Loucy (cell line): ENCODE data around the gene CACNA1C.

Source experiments
- H2AFZ ChIP-seq: fragments of 200-600 bp; sonication (generic); 2 replicates; pipeline ENCODE4 v1.6.0; 2016; ENCODE audit warnings: antibody characterized with exemption, mild to moderate bottlenecking, low read length, moderate library complexity
- H3F3A ChIP-seq: fragments of 200-600 bp; 2 replicates; pipeline ENCODE4 v1.6.0; 2016; ENCODE audit warnings: antibody characterized with exemption, low read depth, mild to moderate bottlenecking
- H3K27me3 ChIP-seq: fragments of 200-600 bp; sonication (generic); 2 replicates; pipeline ENCODE4 v1.6.1; 2014; ENCODE audit warnings: low read length, mild to moderate bottlenecking; ENCODE audit not compliant: insufficient read depth, poor library complexity, severe bottlenecking
- H3K36me3 ChIP-seq: fragments of 200-600 bp; sonication (generic); 2 replicates; pipeline ENCODE4 v1.6.1; 2016; ENCODE audit warnings: low read length; ENCODE audit not compliant: insufficient read depth
- H3K4me1 ChIP-seq: fragments of 200-600 bp; sonication (generic); 2 replicates; pipeline ENCODE4 v1.5.1; 2014; ENCODE audit warnings: low read length, mild to moderate bottlenecking; ENCODE audit not compliant: insufficient read depth, poor library complexity, severe bottlenecking
- H3K4me2 ChIP-seq: fragments of 200-600 bp; sonication (generic); 2 replicates; pipeline ENCODE4 v1.6.0; 2014; ENCODE audit warnings: antibody characterized with exemption, low read length, low read depth, mild to moderate bottlenecking; ENCODE audit not compliant: poor library complexity, severe bottlenecking
- H3K4me3 ChIP-seq: fragments of 200-600 bp; sonication (generic); 2 replicates; pipeline ENCODE4 v1.5.1; 2014; ENCODE audit warnings: low read length, mild to moderate bottlenecking, mixed read lengths; ENCODE audit not compliant: poor library complexity, severe bottlenecking
- H3K79me2 ChIP-seq: fragments of 200-600 bp; sonication (generic); 2 replicates; pipeline ENCODE4 v1.6.1; 2014; ENCODE audit warnings: low read length; ENCODE audit not compliant: insufficient read depth
- H3K9ac ChIP-seq: fragments of 200-600 bp; sonication (generic); 2 replicates; pipeline ENCODE4 v1.6.0; 2014; ENCODE audit warnings: mild to moderate bottlenecking, low read depth, low read length, moderate library complexity; ENCODE audit not compliant: poor library complexity, severe bottlenecking
- H3K9me2 ChIP-seq: fragments of 200-600 bp; sonication (generic); replicated peaks from 2 replicates; pipeline ENCODE4 v1.6.1; 2016; ENCODE audit warnings: low read depth, low read length, mixed read lengths
- H3K9me3 ChIP-seq: fragments of 200-600 bp; sonication (generic); 2 replicates; pipeline ENCODE4 v1.6.1; 2014; ENCODE audit warnings: mild to moderate bottlenecking, antibody characterized with exemption, low read length, low read depth; ENCODE audit not compliant: insufficient read depth
- H4K20me1 ChIP-seq: fragments of 200-600 bp; sonication (generic); 2 replicates; pipeline ENCODE4 v1.6.0; 2014; ENCODE audit warnings: antibody characterized with exemption, low read length, mild to moderate bottlenecking; ENCODE audit not compliant: insufficient read depth, poor library complexity, severe bottlenecking
- EZH2phosphoT487 ChIP-seq: fragments of 200-600 bp; IDR thresholded peaks from 2 replicates; pipeline ENCODE4 v1.6.1; 2018; ENCODE audit warnings: antibody characterized with exemption, mild to moderate bottlenecking, moderate library complexity, borderline replicate concordance
- TF ChIP-seq, protein P1 (sequence below): fragments of 200-600 bp; sonication (generic); conservative IDR thresholded peaks from 2 replicates; pipeline ENCODE4 v1.5.1; 2014; ENCODE audit warnings: mild to moderate bottlenecking, antibody characterized with exemption, low read length

The CACNA1C gene

DNA sequence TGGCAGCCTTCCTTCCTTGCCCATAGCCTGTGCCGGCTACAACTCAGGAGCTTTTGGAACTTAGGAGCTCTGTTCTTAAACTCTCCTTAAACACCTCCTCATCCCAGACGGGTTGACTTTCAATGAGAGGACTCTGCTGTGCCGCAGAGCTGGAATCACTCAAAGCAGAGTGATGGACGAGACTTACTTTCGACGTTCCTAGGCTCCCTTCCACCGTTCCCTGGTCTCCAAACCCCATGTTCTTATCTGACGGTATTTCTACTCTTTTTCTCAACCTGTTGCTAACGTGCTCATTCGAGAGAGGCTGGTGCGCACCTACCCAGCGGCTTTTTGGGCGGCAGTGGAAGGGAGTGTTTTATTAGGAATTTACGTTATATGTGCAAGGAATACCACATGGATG, 232.7 kb downstream of the CACNA1C start:
- H3K4me3 ChIP-seq = no peak overlapping the region
- no peaks in the 10 kb centered on the region for H3F3A ChIP-seq
- H2AFZ ChIP-seq = 0 out of 2 replicates have a peak overlapping the region, but pooled peaks have one; percentile 42
- no peaks in the 10 kb centered on the region for H3K9me3 ChIP-seq
- H3K4me1 ChIP-seq = peaks cover 11% of the 10 kb centered on the region
- no peak overlapping the region for H3K4me2 ChIP-seq
- no peaks in the 10 kb centered on the region for H3K36me3 ChIP-seq
- no peaks in the 10 kb centered on the region for H3K79me2 ChIP-seq
- no peak for TF ChIP-seq EZH2phosphoT487
- TF ChIP-seq, protein P1, sequence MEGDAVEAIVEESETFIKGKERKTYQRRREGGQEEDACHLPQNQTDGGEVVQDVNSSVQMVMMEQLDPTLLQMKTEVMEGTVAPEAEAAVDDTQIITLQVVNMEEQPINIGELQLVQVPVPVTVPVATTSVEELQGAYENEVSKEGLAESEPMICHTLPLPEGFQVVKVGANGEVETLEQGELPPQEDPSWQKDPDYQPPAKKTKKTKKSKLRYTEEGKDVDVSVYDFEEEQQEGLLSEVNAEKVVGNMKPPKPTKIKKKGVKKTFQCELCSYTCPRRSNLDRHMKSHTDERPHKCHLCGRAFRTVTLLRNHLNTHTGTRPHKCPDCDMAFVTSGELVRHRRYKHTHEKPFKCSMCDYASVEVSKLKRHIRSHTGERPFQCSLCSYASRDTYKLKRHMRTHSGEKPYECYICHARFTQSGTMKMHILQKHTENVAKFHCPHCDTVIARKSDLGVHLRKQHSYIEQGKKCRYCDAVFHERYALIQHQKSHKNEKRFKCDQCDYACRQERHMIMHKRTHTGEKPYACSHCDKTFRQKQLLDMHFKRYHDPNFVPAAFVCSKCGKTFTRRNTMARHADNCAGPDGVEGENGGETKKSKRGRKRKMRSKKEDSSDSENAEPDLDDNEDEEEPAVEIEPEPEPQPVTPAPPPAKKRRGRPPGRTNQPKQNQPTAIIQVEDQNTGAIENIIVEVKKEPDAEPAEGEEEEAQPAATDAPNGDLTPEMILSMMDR = no peak
- no peaks in the 10 kb centered on the region for H4K20me1 ChIP-seq
- no peaks in the 10 kb centered on the region for H3K9me2 ChIP-seq
- H3K9ac ChIP-seq = no peak overlapping the region
- no peaks in the 10 kb centered on the region for H3K27me3 ChIP-seq

DNA sequence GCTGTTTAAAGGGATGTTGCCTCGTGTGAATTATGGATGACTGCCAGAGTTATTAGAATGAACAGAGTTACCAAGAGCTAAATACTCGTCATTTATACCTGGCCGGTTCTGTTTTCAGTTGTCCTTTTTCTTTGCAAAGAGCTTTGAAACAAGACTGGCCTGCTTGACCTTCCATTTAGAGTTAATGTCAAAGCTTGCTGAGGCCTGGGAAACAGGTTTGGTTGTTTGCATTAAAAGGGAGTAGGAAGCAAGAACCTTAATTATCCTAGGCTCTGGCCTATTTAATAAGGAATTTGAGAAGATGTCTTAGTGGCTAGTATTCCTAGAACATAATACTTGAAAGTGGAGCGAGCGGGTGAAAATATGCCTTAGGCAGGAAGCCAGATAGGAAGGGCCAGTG, 233.3 kb downstream of the CACNA1C start:
- no peak overlapping the region for H2AFZ ChIP-seq
- H4K20me1 ChIP-seq = no peaks in the 10 kb centered on the region
- H3K36me3 ChIP-seq = no peaks in the 10 kb centered on the region
- no peaks in the 10 kb centered on the region for H3K79me2 ChIP-seq
- H3K9me2 ChIP-seq = no peaks in the 10 kb centered on the region
- peaks cover 11% of the 10 kb centered on the region for H3K4me1 ChIP-seq
- no peaks in the 10 kb centered on the region for H3F3A ChIP-seq
- H3K27me3 ChIP-seq = no peaks in the 10 kb centered on the region
- no peak overlapping the region for H3K4me2 ChIP-seq
- H3K4me3 ChIP-seq = no peak overlapping the region
- H3K9me3 ChIP-seq = no peaks in the 10 kb centered on the region
- TF ChIP-seq EZH2phosphoT487 = no peak
- TF ChIP-seq, protein P1 = no peak
- H3K9ac ChIP-seq = no peak overlapping the region

DNA sequence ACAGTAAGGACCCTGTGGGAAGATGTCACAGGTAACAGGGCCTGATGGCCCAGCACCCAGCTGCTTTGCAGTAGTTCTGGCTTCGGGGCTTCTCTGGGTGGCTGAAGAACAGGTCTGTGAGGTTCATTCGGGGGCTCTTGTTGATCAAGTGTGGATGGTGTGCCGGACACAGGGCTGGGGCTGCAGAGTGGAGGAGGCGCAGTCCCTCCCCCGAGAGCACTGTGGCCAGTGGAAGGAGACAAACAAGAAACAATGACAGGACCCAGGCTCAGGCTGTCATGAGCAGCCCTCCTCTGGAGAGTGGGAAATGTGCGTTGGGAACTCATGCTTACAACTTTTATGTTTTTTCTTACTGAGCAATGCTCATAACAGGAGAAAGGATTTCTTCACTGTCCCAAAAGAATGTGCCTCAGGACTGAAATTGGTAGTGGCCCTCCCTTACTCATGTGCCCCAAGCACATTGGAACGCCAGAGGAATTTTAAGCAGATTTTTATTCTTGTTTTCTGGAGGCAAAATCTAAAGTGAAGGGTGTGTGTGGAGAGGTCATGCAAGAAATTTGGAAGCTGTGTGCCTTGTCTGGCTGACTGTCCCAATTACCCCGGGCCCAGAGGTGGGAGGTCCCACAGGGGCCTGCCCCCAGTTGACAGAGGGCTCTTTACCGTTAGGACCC, 233.8 kb downstream of the CACNA1C start:
- no peak overlapping the region for H3K9ac ChIP-seq
- no peak for TF ChIP-seq EZH2phosphoT487
- TF ChIP-seq, protein P1 = no peak
- H4K20me1 ChIP-seq = no peaks in the 10 kb centered on the region
- H3K9me2 ChIP-seq = no peaks in the 10 kb centered on the region
- H3K4me2 ChIP-seq = no peak overlapping the region
- no peaks in the 10 kb centered on the region for H3K9me3 ChIP-seq
- H3K4me1 ChIP-seq = peaks cover 11% of the 10 kb centered on the region
- H3K27me3 ChIP-seq = no peaks in the 10 kb centered on the region
- no peak overlapping the region for H2AFZ ChIP-seq
- no peaks in the 10 kb centered on the region for H3K36me3 ChIP-seq
- H3K79me2 ChIP-seq = no peaks in the 10 kb centered on the region
- no peaks in the 10 kb centered on the region for H3F3A ChIP-seq
- no peak overlapping the region for H3K4me3 ChIP-seq
